Endothelial cell of umbilical vein (primary cell): ENCODE results near the gene DNAJA4. TPM values are rescaled to one million over a fixed set of nuclear protein-coding genes. Genes with fewer than 3 reads are reported as not detected.

ENCODE experiments used
- BruUV-seq: library from RNA; stranded (reverse); fragments of 400-500 nt; replicated peaks from 2 replicates; lab custom pipeline; 2021; lab: Mats Ljungman, UMichigan
- CTCF ChIA-PET: fragments of 300-600, 350-600 bp; sonication (Branson Sonifier 250); formaldehyde crosslinking; loops from one replicate; lab custom pipeline; 2021; ENCODE audit warnings: antibody characterized with exemption, inconsistent platforms; lab: Charles Lee
- POLR2A ChIA-PET: fragments of 300-600, 350-600 bp; sonication (Branson Sonifier 250); formaldehyde crosslinking; loops from one replicate; lab custom pipeline; 2021; ENCODE audit warnings: antibody characterized with exemption, inconsistent platforms; lab: Charles Lee
- DNase-seq: peaks from one replicate; pipeline ENCODE4 v3.0.0-alpha.2; 2011; ENCODE audit warnings: low read depth, low spot score
- FAIRE-seq: peaks from 2 replicates; lab custom pipeline; 2011; peaks lifted over from hg19 to GRCh38; lab: Jason Lieb, UNC
- H2AFZ ChIP-seq: 2 replicates; pipeline ENCODE4 v1.6.0; 2012; ENCODE audit warnings: low read depth, low read length, control low read depth, inconsistent platforms
- H3K27ac ChIP-seq: 2 replicates; pipeline ENCODE4 v1.5.1; 2011; ENCODE audit warnings: low read depth, mild to moderate bottlenecking, control low read depth, low read length, moderate library complexity; ENCODE audit not compliant: insufficient read depth
- H3K27me3 ChIP-seq, 2 experiments: 2 replicates each; pipeline versions ENCODE4 v1.6.0 to v1.6.1; 2011; ENCODE audit warnings: low read length in 2 of 2, mixed read lengths in 1 of 2; ENCODE audit not compliant: control insufficient read depth in 2 of 2, insufficient read depth in 2 of 2
- H3K36me3 ChIP-seq, 2 experiments: 2 replicates in 1 of 2; 3 replicates in 1 of 2; pipeline ENCODE4 v1.5.1; 2011; ENCODE audit warnings: low read length in 2 of 2, mild to moderate bottlenecking in 1 of 2, moderate library complexity in 1 of 2; ENCODE audit not compliant: control insufficient read depth in 2 of 2, insufficient read depth in 2 of 2; ENCODE audit errors: extremely low read depth in 1 of 2
- H3K4me1 ChIP-seq: 3 replicates; pipeline ENCODE4 v1.5.1; 2011; ENCODE audit warnings: mild to moderate bottlenecking, low read length; ENCODE audit not compliant: control insufficient read depth, insufficient read depth; ENCODE audit errors: extremely low read depth
- H3K4me2 ChIP-seq: 2 replicates; pipeline ENCODE4 v1.6.1; 2011; ENCODE audit warnings: low read length, control low read depth, mixed read lengths; ENCODE audit not compliant: insufficient read depth
- H3K4me3 ChIP-seq, 3 experiments: fragments of 200-600 bp in 1 of 3; sonication (generic), shearing (Covaris generic) in 1 of 3; replicated peaks in 1 of 3; 2 replicates each; pipeline ENCODE4 v1.5.1; 2011 to 2016; ENCODE audit warnings: control low read depth in 3 of 3, low read length in 3 of 3, mild to moderate bottlenecking in 2 of 3, inconsistent platforms in 1 of 3, low read depth in 1 of 3, moderate library complexity in 1 of 3; ENCODE audit not compliant: insufficient read depth in 1 of 3
- H3K79me2 ChIP-seq: 2 replicates; pipeline ENCODE4 v1.6.0; 2012; ENCODE audit warnings: low read length, inconsistent platforms; ENCODE audit not compliant: control insufficient read depth, insufficient read depth
- H3K9ac ChIP-seq: replicated peaks from 2 replicates; pipeline ENCODE3; 2011; ENCODE audit warnings: low read length, control low read depth; ENCODE audit not compliant: insufficient read depth; ENCODE audit errors: extremely low read depth
- H3K9me1 ChIP-seq: replicated peaks from 3 replicates; pipeline ENCODE4 v1.6.0; 2011; ENCODE audit warnings: mild to moderate bottlenecking, low read length; ENCODE audit not compliant: control insufficient read depth, insufficient read depth; ENCODE audit errors: extremely low read depth
- H3K9me3 ChIP-seq: replicated peaks from 2 replicates; pipeline ENCODE4 v1.5.1; 2012; ENCODE audit warnings: low read length, inconsistent platforms; ENCODE audit not compliant: control insufficient read depth, insufficient read depth
- H4K20me1 ChIP-seq: replicated peaks from 2 replicates; pipeline ENCODE3; 2011; ENCODE audit warnings: mild to moderate bottlenecking, low read length; ENCODE audit not compliant: control insufficient read depth, insufficient read depth; ENCODE audit errors: extremely low read depth
- CTCF ChIP-seq, 2 donors: IDR thresholded peaks; 1 replicate in 1 of 2; 2 replicates in 1 of 2; pipeline ENCODE4 v1.5.1; 2011; ENCODE audit warnings: low read length in 2 of 2, mild to moderate bottlenecking in 2 of 2, moderate library complexity in 2 of 2, control low read depth in 1 of 2, inconsistent platforms in 1 of 2, low read depth in 1 of 2; ENCODE audit not compliant: insufficient read depth in 1 of 2; ENCODE audit errors: extremely low read depth in 1 of 2
- EZH2 ChIP-seq: IDR thresholded peaks from 2 replicates; pipeline ENCODE4 v1.6.1; 2012; ENCODE audit warnings: borderline replicate concordance, low read depth, mild to moderate bottlenecking, moderate library complexity, low read length, inconsistent platforms; ENCODE audit not compliant: severe bottlenecking
- FOS ChIP-seq: IDR thresholded peaks from 2 replicates; pipeline ENCODE4 v1.6.1; 2011; ENCODE audit warnings: mild to moderate bottlenecking, low read length, moderate library complexity, borderline replicate concordance; ENCODE audit not compliant: insufficient read depth
- JUN ChIP-seq: IDR thresholded peaks from 2 replicates; pipeline ENCODE4 v1.6.1; 2011; ENCODE audit warnings: borderline replicate concordance, low read depth; ENCODE audit not compliant: insufficient read length, insufficient read depth
- MAX ChIP-seq: IDR thresholded peaks from 2 replicates; pipeline ENCODE4 v1.6.1; 2011; ENCODE audit not compliant: insufficient read depth, insufficient read length
- POLR2A ChIP-seq: IDR thresholded peaks from 2 replicates; pipeline ENCODE4 v1.6.1; 2012; ENCODE audit warnings: low read depth, mild to moderate bottlenecking, control low read depth, low read length
- POLR2AphosphoS5 ChIP-seq: IDR thresholded peaks from 2 replicates; pipeline ENCODE4 v1.6.1; 2012; ENCODE audit warnings: low read depth, mild to moderate bottlenecking, control low read depth, low read length, moderate library complexity; ENCODE audit not compliant: insufficient read depth
- dilution Hi-C: fragments of 300-500 bp; cut with MboI; formaldehyde crosslinking; loops from one replicate; pipeline ENCODE4 v1.15.0; 2019; ENCODE audit warnings: low sequenced_read_pairs; ENCODE audit not compliant: extremely low pct_ligation_motif_present
- intact Hi-C: fragments of 100-400 bp; cut with micrococcal nuclease; formaldehyde crosslinking; loops from one replicate; pipeline ENCODE4 v1.10.0; 2022
- polyA plus RNA-seq, 4 experiments: library from polyadenylated mRNA; depleted of rRNA in 3 of 4; stranded (reverse) in 3 of 4; unstranded in 1 of 4; fragments of >200 nt; gene quantifications; 2 replicates each; pipeline versions ENCODE4 v1.2.1 to v1.2.3, GENCODE V29; 2011 to 2012; ENCODE audit warnings: missing spikeins in 1 of 4
- total RNA-seq: library from RNA; stranded (reverse); gene quantifications from 2 replicates; pipeline ENCODE4 v1.2.3, GENCODE V29; 2021

DNAJA4 gene
- total and polyA plus RNA-seq, 2 donors (not counting 3 experiments of a cell fraction or from before 2014, with no cell fraction given): 17.3 to 21.3 TPM

GRCh38 chr15:78325092-78325843, 60.9 kb downstream of the DNAJA4 start:
- ChIA-PET CTCF (no interaction called here), POLR2A (no interaction called here)
- no TSS peak for BruUV-seq
- no peak overlapping the region for H3K27ac ChIP-seq
- H3K79me2 ChIP-seq: no peaks in the 10 kb centered on the region
- dilution Hi-C loops: no loop called here
- no peak overlapping the region for H3K4me2 ChIP-seq
- no peaks in the 10 kb centered on the region for H4K20me1 ChIP-seq
- H3K27me3 ChIP-seq: no peaks in the 10 kb centered on the region
- H3K4me1 ChIP-seq: peaks cover 27% of the 10 kb centered on the region
- no peaks in the 10 kb centered on the region for H3K9me1 ChIP-seq
- no peaks in the 10 kb centered on the region for H3K36me3 ChIP-seq
- H3K9me3 ChIP-seq: no peaks in the 10 kb centered on the region
- DNase-seq (no peak), FAIRE-seq (peak; percentile 15)
- H3K4me3 ChIP-seq: no peak overlapping the region
- no peak overlapping the region for H3K9ac ChIP-seq
- no peak for TF ChIP-seq FOS
- TF ChIP-seq JUN: no peak
- TF ChIP-seq CTCF (IDR thresholded peaks at IDR 0.05; ENCODE audit: extremely low read depth in 1 of 2, insufficient read depth in 1 of 2, low read depth in 1 of 2, low read length in 2 of 2): no peak
- TF ChIP-seq POLR2A: no peak
- no peak for TF ChIP-seq POLR2AphosphoS5
- no peak for TF ChIP-seq MAX
- no peak for TF ChIP-seq EZH2
- H2AFZ ChIP-seq: no peak overlapping the region
- intact Hi-C loops: no loop called here
